Fibroblast of lung (primary cell): ENCODE data around the gene CACNA2D3.

Experiments used
- CTCF ChIP-seq, 2 donors: IDR thresholded peaks in 1 of 2; conservative IDR thresholded peaks in 1 of 2; 1 replicate in 1 of 2; 2 replicates in 1 of 2; pipeline ENCODE4 v1.5.1; 2011 to 2012; ENCODE audit warnings: low read length in 2 of 2, control low read depth in 1 of 2, inconsistent platforms in 1 of 2, low read depth in 1 of 2, mild to moderate bottlenecking in 1 of 2
- EZH2 ChIP-seq: IDR thresholded peaks from 2 replicates; pipeline ENCODE4 v1.5.1; 2012; ENCODE audit warnings: low read length, control low read depth, mild to moderate bottlenecking; ENCODE audit errors: missing control alignments

DNA sequence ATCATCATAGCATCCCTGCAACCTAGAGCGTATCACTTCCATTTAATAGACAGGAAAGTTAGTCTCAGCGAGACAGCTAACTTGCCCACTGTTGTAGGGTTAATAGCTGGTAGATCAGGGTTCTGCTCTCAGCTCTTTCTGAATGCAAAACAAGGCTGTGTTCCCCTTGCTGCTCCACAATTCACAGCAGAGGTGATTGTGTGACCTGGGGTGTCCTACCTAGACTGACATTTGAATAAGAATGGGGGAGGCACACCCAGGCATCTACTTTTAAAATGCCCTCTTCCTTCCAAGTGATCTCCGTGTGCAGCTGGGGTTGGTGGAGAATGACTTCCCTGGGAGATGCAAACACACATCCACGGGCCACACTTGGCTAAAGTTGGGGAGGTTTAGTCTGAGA, 43.0 kb upstream of the CACNA2D3 start:
- TF ChIP-seq EZH2 (no peak), CTCF (conservative IDR thresholded peaks at IDR 0.05 in 1 of 2, IDR thresholded peaks at IDR 0.05 in 1 of 2; ENCODE audit: low read depth in 1 of 2, low read length in 2 of 2) (no peak)
